CD8-positive, alpha-beta memory T cell (primary cell): ENCODE results near the gene PITPNM2. TPM values are rescaled to one million over a fixed set of nuclear protein-coding genes. Genes with fewer than 3 reads are reported as not detected.
A peak's percentile ranks its signal among the peaks of the same experiment; 100 is the strongest.

ENCODE experiments used
- CTCF ChIA-PET: fragments of 350-600 bp; sonication (Branson Sonifier 250); formaldehyde crosslinking; loops from one replicate; lab custom pipeline; 2021; ENCODE audit warnings: antibody characterized with exemption; lab: Charles Lee
- POLR2A ChIA-PET: fragments of 350-600 bp; sonication (Branson Sonifier 250); formaldehyde crosslinking; loops from one replicate; lab custom pipeline; 2021; ENCODE audit warnings: antibody characterized with exemption; lab: Charles Lee
- DNase-seq, 5 donors: peaks; one replicate each; pipeline versions ENCODE4 v3.0.0 to v3.0.0-alpha.2; 2020 to 2022; ENCODE audit warnings: mixed read lengths in 1 of 5
- H3K27ac ChIP-seq: one replicate; pipeline ENCODE4 v1.7.0; 2013; ENCODE audit warnings: low read depth, mild to moderate bottlenecking, low read length, moderate library complexity
- H3K27me3 ChIP-seq: 2 replicates; pipeline ENCODE4 v1.7.0; 2013; ENCODE audit warnings: low read length, mild to moderate bottlenecking; ENCODE audit not compliant: insufficient read depth, poor library complexity, severe bottlenecking
- H3K36me3 ChIP-seq: 2 replicates; pipeline ENCODE4 v1.7.0; 2013; ENCODE audit warnings: mild to moderate bottlenecking, low read length, moderate library complexity; ENCODE audit not compliant: insufficient read depth
- H3K4me1 ChIP-seq: 2 replicates; pipeline ENCODE4 v1.7.0; 2013; ENCODE audit warnings: mild to moderate bottlenecking, low read length, moderate library complexity; ENCODE audit not compliant: insufficient read depth
- H3K4me3 ChIP-seq: 2 replicates; pipeline ENCODE4 v1.7.0; 2013; ENCODE audit warnings: mild to moderate bottlenecking, low read length
- H3K9me3 ChIP-seq: 2 replicates; pipeline ENCODE4 v1.7.0; 2013; ENCODE audit warnings: mild to moderate bottlenecking, low read length
- H3K27ac Mint-ChIP-seq, 8 donors: one replicate each; pipeline ENCODE4 v1.8.0; 2020 to 2021; ENCODE audit warnings: mixed read lengths in 8 of 8, mild to moderate bottlenecking in 6 of 8, inconsistent platforms in 3 of 8, moderate library complexity in 3 of 8
- H3K27me3 Mint-ChIP-seq, 2 donors: one replicate each; pipeline ENCODE4 v1.8.0; 2020 to 2021; ENCODE audit warnings: mixed read lengths in 2 of 2, mild to moderate bottlenecking in 1 of 2, moderate library complexity in 1 of 2
- H3K36me3 Mint-ChIP-seq, 3 donors: one replicate each; pipeline ENCODE4 v1.8.0; 2020 to 2021; ENCODE audit warnings: mixed read lengths in 3 of 3, inconsistent platforms in 1 of 3, mild to moderate bottlenecking in 1 of 3
- H3K4me1 Mint-ChIP-seq, 3 donors: one replicate each; pipeline ENCODE4 v1.8.0; 2020 to 2021; ENCODE audit warnings: mixed read lengths in 3 of 3, inconsistent platforms in 1 of 3, mild to moderate bottlenecking in 1 of 3
- H3K4me3 Mint-ChIP-seq, 7 donors: one replicate each; pipeline ENCODE4 v1.8.0; 2020 to 2021; ENCODE audit warnings: mixed read lengths in 7 of 7, mild to moderate bottlenecking in 6 of 7, moderate library complexity in 4 of 7, inconsistent platforms in 2 of 7
- H3K9me3 Mint-ChIP-seq, 5 donors: one replicate each; pipeline ENCODE4 v1.8.0; 2020 to 2022; ENCODE audit warnings: mixed read lengths in 5 of 5, mild to moderate bottlenecking in 3 of 5, moderate library complexity in 2 of 5, inconsistent platforms in 1 of 5
- polyA plus RNA-seq: library from polyadenylated mRNA; unstranded; fragments of 300-500 nt; fragmentation: Illumina TruSeq; gene quantifications from one replicate; pipeline ENCODE4 v1.2.3, GENCODE V29; 2021
- total RNA-seq, 2 experiments: library from RNA; stranded (reverse); gene quantifications; one replicate each; pipeline ENCODE4 v1.2.3, GENCODE V29; 2021

Gene PITPNM2
- total and polyA plus RNA-seq, 3 experiments from 2014 or later: 1.8 to 6.1 (median 5.1) TPM

DNA sequence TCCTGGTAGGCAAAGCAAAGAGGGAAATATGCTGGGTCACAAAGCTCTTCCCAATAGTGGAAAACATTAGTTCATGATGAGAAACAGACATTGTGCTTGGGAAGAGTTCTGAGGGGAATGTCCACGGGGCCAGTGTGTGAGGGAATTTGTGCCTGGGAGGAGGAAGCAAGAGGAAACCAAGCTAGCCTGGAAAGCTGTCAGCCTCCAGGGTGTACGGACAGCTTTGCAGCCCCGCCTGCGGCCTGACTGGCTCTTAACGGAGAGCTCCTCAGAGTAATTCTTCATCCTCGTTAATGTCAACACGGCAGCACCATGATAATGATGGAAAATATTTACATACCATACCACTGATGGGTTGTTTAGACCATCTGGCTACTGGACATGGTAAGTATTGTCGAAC lies 32.4 kb downstream of the PITPNM2 start:
- no peak overlapping the region for H3K4me3 Mint-ChIP-seq
- H3K27ac Mint-ChIP-seq: no peak overlapping the region
- ChIA-PET POLR2A (interaction anchor here (0.7 kb wide), 1 partner anchor 114 kb away, joined by 7 read pairs; no protein-coding TSS in a partner anchor), CTCF (interaction anchor here (1.3 to 1.4 kb wide), 2 partner anchors 10 to 12 kb away, joined by 4 to 7 read pairs; no protein-coding TSS in a partner anchor)
- Histone ChIP-seq H3K4me1 (peaks cover 93% of the 10 kb centered on the region), H3K27ac (no peak overlapping the region), H3K27me3 (no peaks in the 10 kb centered on the region), H3K9me3 (no peaks in the 10 kb centered on the region), H3K36me3 (no peaks in the 10 kb centered on the region), H3K4me3 (no peak overlapping the region)
- no peaks in the 10 kb centered on the region for H3K9me3 Mint-ChIP-seq
- H3K4me1 Mint-ChIP-seq: peaks cover 31 to 34% (median 33%) of the 10 kb centered on the region in 3 donors
- H3K27me3 Mint-ChIP-seq: no peaks in the 10 kb centered on the region
- no peak for DNase-seq
- H3K36me3 Mint-ChIP-seq: no peaks in the 10 kb centered on the region

DNA sequence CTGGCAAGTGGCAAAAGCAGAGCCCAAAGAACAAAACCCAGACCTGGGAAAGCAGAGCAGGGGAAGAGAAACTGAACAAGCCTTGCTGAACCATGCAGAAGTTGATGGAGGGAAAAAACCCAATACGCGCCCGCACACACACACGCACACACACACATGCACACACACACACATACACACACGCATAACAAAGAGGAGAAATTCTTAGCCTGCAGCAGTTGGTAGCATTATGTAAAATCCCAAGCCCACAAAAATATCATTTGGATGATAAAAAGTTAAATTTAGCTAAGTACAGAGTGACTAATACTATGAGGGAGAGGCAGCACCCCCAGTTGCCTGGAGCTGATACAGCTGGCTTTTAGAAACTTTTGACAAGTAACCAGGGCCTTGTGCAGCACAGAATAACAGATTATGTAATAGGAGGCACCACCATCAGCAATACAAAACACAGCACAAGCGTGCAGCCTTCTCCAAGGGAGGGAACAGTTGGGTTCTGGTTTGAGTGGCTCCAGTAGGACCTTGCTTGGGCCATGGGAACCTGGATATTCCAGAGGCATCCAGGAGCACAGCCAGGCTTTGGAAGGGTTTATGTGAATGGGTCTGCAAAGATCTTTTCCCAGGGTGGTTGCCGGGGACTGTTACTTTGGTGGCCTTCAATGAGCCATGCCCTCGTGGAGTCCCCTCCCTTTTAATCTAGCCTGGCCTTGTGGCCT lies 35.3 kb downstream of the PITPNM2 start:
- Mint-ChIP-seq H3K27ac (peak overlapping the region in 2 of 8 donors; percentile 33 to 56), H3K36me3 (no peaks in the 10 kb centered on the region), H3K9me3 (no peaks in the 10 kb centered on the region), H3K27me3 (no peaks in the 10 kb centered on the region), H3K4me1 (peaks cover 14 to 30% (median 21%) of the 10 kb centered on the region in 3 donors), H3K4me3 (no peak overlapping the region)
- H3K27ac ChIP-seq: no peak overlapping the region
- H3K9me3 ChIP-seq: no peaks in the 10 kb centered on the region
- H3K4me1 ChIP-seq: peaks cover 72% of the 10 kb centered on the region
- H3K4me3 ChIP-seq: peak overlapping the region; percentile 5
- H3K27me3 ChIP-seq: no peaks in the 10 kb centered on the region
- ChIA-PET POLR2A (no interaction called here), CTCF (no interaction called here)
- no peaks in the 10 kb centered on the region for H3K36me3 ChIP-seq
- DNase-seq: peak in 1 of 5 donors; percentile 53

DNA sequence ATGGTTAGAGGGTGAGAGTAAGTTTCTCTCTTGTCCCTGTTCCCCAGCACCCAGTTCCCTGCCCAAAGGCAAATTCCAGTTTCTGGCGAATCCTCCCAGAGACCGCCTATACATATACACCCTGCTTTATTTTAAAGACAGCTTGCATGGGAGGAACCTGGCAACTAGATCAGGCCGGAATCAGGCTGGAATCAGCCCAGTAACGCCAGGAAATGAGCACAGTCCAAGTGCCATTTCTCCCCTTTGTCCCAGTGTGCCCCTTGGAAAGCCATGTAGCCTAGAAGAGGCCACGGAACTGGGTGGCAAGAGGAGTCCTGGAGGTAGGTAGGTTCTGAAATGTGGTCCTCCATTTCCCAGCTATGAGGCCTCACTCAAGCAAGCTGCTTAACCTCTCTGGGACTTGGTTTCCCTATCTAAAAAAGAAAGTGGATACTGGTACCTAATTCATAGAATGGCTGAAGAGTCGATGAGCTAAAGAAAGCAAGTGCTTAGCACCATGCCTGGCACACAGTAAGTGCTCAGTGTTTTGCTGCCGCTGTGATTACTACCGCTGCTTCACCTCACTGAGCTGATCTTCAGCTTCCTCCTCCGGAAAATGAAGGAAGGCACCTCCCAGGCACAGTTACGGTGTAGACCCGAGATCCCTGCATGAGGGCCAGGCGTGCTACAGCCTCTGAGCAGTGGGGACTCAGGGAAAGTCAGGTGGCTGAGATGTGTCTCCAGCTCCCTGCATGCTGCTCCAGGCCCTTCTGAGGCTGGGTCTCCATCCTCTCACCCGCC lies 36.4 kb downstream of the PITPNM2 start:
- H3K27me3 ChIP-seq: no peaks in the 10 kb centered on the region
- Mint-ChIP-seq H3K4me3 (no peak overlapping the region), H3K27me3 (peaks cover 0 to 2% of the 10 kb centered on the region in 2 donors), H3K4me1 (peaks cover 5 to 21% (median 13%) of the 10 kb centered on the region in 3 donors), H3K9me3 (no peaks in the 10 kb centered on the region), H3K27ac (no peak overlapping the region), H3K36me3 (no peaks in the 10 kb centered on the region)
- DNase-seq: no peak
- H3K27ac ChIP-seq: no peak overlapping the region
- peak overlapping the region; percentile 5 for H3K4me3 ChIP-seq
- POLR2A ChIA-PET: no interaction called here
- CTCF ChIA-PET: interaction anchor here (1.0 kb wide), 1 partner anchor 12 kb away, joined by 4 read pairs; no protein-coding TSS in a partner anchor
- peaks cover 62% of the 10 kb centered on the region for H3K4me1 ChIP-seq
- H3K36me3 ChIP-seq: no peaks in the 10 kb centered on the region
- no peaks in the 10 kb centered on the region for H3K9me3 ChIP-seq

DNA sequence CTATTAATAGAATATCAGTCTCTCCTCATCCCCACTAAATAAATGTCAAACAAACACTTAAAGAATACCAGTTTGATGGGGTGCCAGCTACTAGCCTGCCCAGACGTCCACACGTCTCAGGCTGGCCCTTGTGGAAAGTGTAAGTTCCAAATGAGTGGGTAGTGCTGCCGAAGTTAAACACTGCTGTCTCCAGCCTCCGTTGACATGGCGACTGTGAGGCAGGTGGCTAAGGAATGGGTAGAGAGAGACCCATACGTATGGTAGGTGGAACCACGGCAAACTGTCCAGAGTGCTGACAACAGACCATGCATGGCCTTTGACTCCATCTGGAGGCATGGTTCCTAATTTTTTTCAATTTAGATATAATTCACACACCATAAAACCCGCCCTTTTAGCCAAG lies 37.9 kb downstream of the PITPNM2 start:
- Histone ChIP-seq H3K36me3 (no peaks in the 10 kb centered on the region), H3K27ac (no peak overlapping the region), H3K9me3 (no peaks in the 10 kb centered on the region), H3K27me3 (no peaks in the 10 kb centered on the region), H3K4me3 (no peak overlapping the region), H3K4me1 (peaks cover 51% of the 10 kb centered on the region)
- ChIA-PET CTCF (no interaction called here), POLR2A (no interaction called here)
- DNase-seq: no peak
- no peaks in the 10 kb centered on the region for H3K9me3 Mint-ChIP-seq
- H3K36me3 Mint-ChIP-seq: no peaks in the 10 kb centered on the region
- peaks cover 0 to 2% of the 10 kb centered on the region in 2 donors for H3K27me3 Mint-ChIP-seq
- H3K4me1 Mint-ChIP-seq: peaks cover 7 to 23% (median 16%) of the 10 kb centered on the region in 3 donors
- no peak overlapping the region for H3K4me3 Mint-ChIP-seq
- H3K27ac Mint-ChIP-seq: peak overlapping the region in 1 of 8 donors; percentile 11

DNA sequence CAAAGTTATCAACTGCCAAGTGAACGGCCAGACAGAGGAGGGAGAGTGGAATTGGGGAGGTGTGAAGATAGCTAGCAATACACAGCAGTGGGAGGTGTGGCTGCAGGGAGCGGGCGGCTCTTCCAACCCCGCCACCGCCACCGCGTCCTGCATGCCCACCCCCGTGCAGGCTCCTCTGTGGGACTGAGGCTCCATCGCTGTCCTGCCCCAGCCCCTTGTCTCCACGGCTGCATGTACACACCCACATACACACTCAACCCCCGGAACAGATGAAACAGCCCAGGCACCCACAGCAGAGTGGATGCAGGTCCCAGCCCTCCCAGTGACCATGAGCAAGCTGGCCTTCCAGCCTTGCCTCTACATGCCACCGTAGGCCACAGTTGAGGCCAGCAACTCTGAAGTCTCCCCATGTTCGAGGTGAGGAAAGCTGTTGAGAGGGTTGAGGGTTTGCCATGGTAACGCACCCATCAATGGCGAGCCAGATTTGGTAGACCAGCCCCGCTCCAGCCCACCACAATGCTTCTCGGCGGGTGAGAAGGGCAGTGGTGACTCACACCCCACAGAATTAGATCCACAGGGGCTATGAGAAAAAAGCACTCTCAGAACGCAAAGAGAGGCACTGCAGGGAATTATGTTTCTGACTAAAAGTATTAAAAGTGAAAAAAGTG lies 39.3 kb downstream of the PITPNM2 start:
- H3K4me3 ChIP-seq: no peak overlapping the region
- H3K27ac Mint-ChIP-seq: peak overlapping the region in 3 of 8 donors; percentile 63 to 69 (median 68)
- peaks cover 21 to 37% (median 30%) of the 10 kb centered on the region in 3 donors for H3K4me1 Mint-ChIP-seq
- H3K27me3 ChIP-seq: no peaks in the 10 kb centered on the region
- ChIA-PET POLR2A (no interaction called here), CTCF (interaction anchor here (0.6 kb wide), 1 partner anchor 86 kb away, joined by 3 read pairs; no protein-coding TSS in a partner anchor)
- peaks cover 53% of the 10 kb centered on the region for H3K4me1 ChIP-seq
- no peaks in the 10 kb centered on the region for H3K36me3 ChIP-seq
- no peak for DNase-seq
- H3K4me3 Mint-ChIP-seq: peak overlapping the region in 2 of 7 donors; percentile 3 to 28
- no peaks in the 10 kb centered on the region for H3K9me3 ChIP-seq
- H3K27me3 Mint-ChIP-seq: peaks cover 0 to 2% of the 10 kb centered on the region in 2 donors
- H3K27ac ChIP-seq: no peak overlapping the region
- H3K36me3 Mint-ChIP-seq: peaks cover 0 to 4% (median 0%) of the 10 kb centered on the region in 3 donors
- no peaks in the 10 kb centered on the region for H3K9me3 Mint-ChIP-seq

DNA sequence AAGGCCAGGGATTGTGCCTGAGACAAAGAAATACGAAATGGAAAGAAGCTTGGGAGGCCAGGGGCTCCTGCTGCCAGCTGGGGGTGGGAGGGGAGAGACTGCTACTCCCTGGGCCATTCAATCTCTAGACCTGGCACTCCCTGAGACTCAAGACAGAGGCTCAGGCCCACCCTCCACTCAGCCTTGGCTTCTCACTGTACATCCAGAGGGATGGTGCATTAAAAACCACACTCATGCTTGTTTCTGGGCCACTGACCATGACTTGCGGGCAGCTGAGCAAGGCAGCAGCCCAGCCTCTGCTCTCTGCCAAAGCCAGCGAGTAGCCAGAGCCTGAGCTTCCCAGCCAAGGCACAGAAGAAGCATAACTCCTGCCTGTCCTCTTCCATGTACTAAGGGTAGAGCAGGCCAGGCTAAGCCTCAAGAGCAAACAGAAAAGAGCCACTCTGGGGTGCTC lies 41.5 kb downstream of the PITPNM2 start:
- CTCF ChIA-PET: interaction anchor here (1.3 kb wide), 1 partner anchor 9 kb away, joined by 4 read pairs; no protein-coding TSS in a partner anchor
- POLR2A ChIA-PET: no interaction called here

DNA sequence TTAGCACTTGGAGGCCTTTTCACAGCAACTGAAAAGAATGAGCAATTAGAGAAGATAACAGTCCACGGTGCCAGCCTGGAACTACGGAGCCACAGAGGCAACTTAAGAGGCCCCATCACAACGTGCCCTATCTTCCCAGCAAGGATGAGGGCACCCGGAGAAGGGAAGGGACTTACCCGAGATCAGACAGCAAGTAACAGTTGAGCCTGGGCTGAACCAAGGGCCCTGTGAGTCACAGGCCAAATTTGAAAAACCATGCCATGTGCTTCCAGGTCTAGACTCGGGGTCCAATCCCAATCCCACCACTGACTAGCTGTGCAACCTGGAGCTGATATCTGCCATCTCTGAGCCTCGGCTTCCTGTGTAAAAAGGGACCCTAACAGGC lies 42.2 kb downstream of the PITPNM2 start:
- Mint-ChIP-seq H3K27me3 (peaks cover 0 to 4% of the 10 kb centered on the region in 2 donors), H3K27ac (peak overlapping the region in 5 of 8 donors; percentile 17 to 93 (median 84)), H3K9me3 (no peaks in the 10 kb centered on the region), H3K4me3 (no peak overlapping the region), H3K4me1 (peaks cover 37 to 59% (median 47%) of the 10 kb centered on the region in 3 donors), H3K36me3 (peaks cover 0 to 4% (median 0%) of the 10 kb centered on the region in 3 donors)
- H3K9me3 ChIP-seq: no peaks in the 10 kb centered on the region
- ChIA-PET CTCF (interaction anchor here (1.3 kb wide), 1 partner anchor 10 kb away, joined by 4 read pairs; no protein-coding TSS in a partner anchor), POLR2A (no interaction called here)
- no peak overlapping the region for H3K27ac ChIP-seq
- no peaks in the 10 kb centered on the region for H3K36me3 ChIP-seq
- no peak overlapping the region for H3K4me3 ChIP-seq
- peaks cover 39% of the 10 kb centered on the region for H3K4me1 ChIP-seq
- no peak for DNase-seq
- no peaks in the 10 kb centered on the region for H3K27me3 ChIP-seq

More for the DNA sequence above, 41.5 kb downstream of the PITPNM2 start:
- no peak overlapping the region for H3K4me3 ChIP-seq
- Mint-ChIP-seq H3K9me3 (no peaks in the 10 kb centered on the region), H3K4me3 (no peak overlapping the region), H3K4me1 (peaks cover 37 to 59% (median 47%) of the 10 kb centered on the region in 3 donors), H3K27me3 (peaks cover 0 to 4% of the 10 kb centered on the region in 2 donors), H3K27ac (peak overlapping the region in 2 of 8 donors; percentile 36 to 87), H3K36me3 (peaks cover 0 to 4% (median 0%) of the 10 kb centered on the region in 3 donors)
- no peaks in the 10 kb centered on the region for H3K9me3 ChIP-seq
- H3K27ac ChIP-seq: no peak overlapping the region
- no peaks in the 10 kb centered on the region for H3K27me3 ChIP-seq
- H3K4me1 ChIP-seq: peaks cover 44% of the 10 kb centered on the region
- H3K36me3 ChIP-seq: no peaks in the 10 kb centered on the region
- no peak for DNase-seq
